Neural progenitor cell (in vitro differentiated cells): ENCODE measurements around the gene INPP5D.

Experiments used
- EZH2 ChIP-seq: fragments of 200-600 bp; sonication (generic); IDR thresholded peaks from 2 replicates; pipeline ENCODE4 v1.6.1; 2017; ENCODE audit warnings: antibody characterized with exemption, mild to moderate bottlenecking, moderate library complexity
- EZH2phosphoT487 ChIP-seq: fragments of 200-600 bp; sonication (generic); IDR thresholded peaks from 2 replicates; pipeline ENCODE4 v1.6.1; 2017; ENCODE audit warnings: antibody characterized with exemption
- TF ChIP-seq, protein P1 (sequence below): fragments of 200-600 bp; sonication (generic); IDR thresholded peaks from 2 replicates; pipeline ENCODE4 v1.5.1; 2017; ENCODE audit warnings: antibody characterized with exemption, mild to moderate bottlenecking

GRCh38 chr2:233037078-233037477, 23.1 kb upstream of the INPP5D start:
- TF ChIP-seq EZH2 = no peak
- TF ChIP-seq, protein P1, sequence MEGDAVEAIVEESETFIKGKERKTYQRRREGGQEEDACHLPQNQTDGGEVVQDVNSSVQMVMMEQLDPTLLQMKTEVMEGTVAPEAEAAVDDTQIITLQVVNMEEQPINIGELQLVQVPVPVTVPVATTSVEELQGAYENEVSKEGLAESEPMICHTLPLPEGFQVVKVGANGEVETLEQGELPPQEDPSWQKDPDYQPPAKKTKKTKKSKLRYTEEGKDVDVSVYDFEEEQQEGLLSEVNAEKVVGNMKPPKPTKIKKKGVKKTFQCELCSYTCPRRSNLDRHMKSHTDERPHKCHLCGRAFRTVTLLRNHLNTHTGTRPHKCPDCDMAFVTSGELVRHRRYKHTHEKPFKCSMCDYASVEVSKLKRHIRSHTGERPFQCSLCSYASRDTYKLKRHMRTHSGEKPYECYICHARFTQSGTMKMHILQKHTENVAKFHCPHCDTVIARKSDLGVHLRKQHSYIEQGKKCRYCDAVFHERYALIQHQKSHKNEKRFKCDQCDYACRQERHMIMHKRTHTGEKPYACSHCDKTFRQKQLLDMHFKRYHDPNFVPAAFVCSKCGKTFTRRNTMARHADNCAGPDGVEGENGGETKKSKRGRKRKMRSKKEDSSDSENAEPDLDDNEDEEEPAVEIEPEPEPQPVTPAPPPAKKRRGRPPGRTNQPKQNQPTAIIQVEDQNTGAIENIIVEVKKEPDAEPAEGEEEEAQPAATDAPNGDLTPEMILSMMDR = no peak
- no peak for TF ChIP-seq EZH2phosphoT487
